ENCODE data around the gene ZW10. TPM values are rescaled to one million over a fixed set of nuclear protein-coding genes. Genes with fewer than 3 reads are reported as not detected.
"Not testable (repeated sequence)": the region's sequence is repeated elsewhere in the genome, so short reads cannot be mapped to it uniquely, and the experiment has no call there.

The ZW10 gene
- total RNA-seq, 1 donor from 2014 or later: 20.5 TPM

- DNase-seq (ENCODE audit: low spot score): no peak
These were observed 20.6 kb downstream of the ZW10 start for GRCh38 chr11:113752932-113753331.

DNA sequence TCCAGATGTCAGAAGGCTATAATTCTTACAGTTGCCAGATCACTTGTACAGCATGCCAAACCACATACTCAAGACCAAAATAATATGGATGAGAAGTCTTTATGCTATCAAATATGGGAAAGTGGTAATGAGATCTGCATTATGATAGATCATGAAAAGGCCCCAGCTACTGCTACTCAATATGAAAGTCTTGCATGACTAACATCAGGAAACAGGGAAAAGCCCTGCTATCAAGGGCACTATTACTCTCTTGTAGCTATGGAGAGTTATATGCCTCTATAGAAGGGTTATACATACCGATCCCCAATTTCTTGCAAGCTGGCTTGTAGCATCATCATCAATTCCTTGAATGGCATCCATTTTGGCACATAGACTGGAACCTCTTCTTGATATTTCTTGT, 37.2 kb downstream of the ZW10 start:
- DNase-seq (ENCODE audit: low spot score): no peak

DNA sequence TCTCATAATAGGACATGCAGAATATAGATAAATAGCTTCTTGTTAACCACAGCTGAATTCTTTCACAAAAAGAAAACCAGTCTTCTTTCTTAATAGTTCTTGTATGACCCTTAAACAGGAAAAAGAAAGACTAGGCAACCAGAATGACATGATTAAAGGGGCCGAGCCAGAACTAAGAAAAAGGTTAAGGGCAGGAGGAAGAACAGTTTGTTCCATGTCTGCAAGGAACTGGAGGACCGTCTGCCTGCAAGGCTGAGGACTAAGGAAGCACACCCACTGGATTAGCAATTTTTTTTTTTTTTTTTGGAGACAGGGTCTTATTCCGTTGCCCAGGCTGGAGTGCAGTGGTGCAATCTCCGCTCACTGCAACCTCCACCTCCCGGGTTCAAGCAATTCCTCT, 41.4 kb downstream of the ZW10 start:
- DNase-seq (ENCODE audit: low spot score): no peak

DNA sequence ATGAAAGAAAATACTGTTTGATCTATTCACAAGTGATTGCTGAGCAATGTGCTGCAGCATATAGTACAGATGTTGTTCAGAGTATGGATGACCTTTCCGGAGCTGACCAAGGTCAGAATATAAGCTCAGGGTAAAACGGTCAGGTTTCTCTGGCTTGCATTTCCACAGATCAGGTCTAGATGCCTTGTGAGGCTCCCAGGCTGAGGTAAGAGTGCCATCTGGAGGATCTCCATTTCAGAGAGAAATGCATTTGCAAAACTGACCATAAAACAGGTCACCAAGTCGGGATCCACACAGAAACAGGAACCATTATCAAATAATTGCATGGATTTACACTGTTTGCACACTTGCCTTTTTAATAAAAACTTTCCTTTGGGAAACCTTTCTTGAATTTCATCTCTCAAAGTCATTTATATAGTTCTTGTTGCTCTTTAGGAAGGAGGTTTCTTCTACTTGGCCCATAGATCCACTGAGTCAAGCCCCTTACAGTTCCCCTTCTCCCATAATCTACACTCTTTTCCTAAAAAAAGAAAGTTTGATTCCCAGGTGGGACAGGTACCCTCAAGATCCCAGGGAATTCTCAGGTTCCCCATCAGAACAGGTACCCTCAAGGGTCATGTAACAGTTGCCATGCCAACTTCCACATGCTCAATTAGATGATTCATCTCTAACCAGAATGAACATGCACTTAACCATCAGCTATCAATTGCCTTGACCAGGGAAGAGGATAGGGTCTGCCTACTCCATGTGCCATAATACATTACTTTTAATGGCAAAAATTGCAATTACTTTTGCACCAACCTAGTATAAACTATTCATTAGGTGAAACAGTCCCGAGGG, 42.4 kb downstream of the ZW10 start:
- DNase-seq (ENCODE audit: low spot score): peak; percentile 87

DNA sequence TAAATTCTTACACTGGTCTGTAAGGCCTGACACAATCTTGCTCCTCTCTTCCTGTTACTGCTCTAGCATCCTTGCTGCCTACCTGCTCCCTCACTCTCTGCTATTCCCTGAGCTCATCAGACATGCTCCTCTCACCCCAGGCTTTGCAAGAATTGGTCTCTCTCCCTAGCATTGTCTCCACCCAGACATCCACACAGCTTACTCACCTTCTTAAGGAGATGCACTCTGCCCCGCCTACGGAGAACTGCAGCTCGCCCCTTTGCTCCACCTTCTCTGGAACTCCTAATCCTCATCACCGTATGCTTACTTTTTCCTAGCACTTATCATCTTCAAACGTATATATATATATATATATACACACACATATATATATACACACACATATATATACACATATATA, 44.0 kb downstream of the ZW10 start:
- no peak for DNase-seq (ENCODE audit: low spot score)

DNA sequence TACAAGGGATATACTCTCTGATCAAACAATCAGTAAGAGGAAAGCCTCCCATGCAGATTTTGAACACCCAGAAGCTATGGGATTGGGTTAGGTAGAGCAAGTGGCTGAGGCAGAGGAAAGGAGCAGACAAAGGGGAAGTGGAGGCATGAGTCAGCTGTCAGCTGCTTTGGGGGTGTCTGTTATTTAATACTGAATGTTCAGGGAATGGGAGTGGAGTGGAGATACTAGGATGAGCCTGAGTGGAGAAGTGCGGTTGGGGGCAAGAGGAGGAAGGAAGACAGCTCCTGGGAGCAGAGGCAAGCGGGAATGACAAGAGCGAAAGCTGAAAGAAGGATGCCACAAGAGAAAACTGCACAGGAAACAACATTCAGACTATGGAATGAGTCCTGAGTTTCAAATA, 44.7 kb downstream of the ZW10 start:
- DNase-seq (ENCODE audit: low spot score): no peak

DNA sequence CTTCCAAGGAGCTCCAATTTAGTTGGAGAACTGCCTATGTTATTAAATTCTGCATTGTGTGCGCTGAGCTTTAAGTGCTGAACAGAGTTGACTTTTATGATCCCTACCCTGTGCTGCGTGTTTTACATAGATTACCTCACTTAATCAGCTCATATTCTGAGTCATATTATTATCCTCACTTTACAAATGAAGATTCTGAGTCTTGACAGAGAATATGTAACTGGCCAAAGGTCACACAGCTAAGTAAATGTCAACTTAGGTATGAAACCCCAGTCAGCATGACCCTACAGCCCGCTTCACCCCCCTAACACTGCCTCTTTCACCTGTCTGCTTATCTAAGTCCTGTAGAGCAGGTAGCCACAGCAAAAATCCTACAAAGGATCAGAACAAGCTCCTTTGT, 47.6 kb downstream of the ZW10 start:
- peak; percentile 34 for DNase-seq (ENCODE audit: low spot score)

DNA sequence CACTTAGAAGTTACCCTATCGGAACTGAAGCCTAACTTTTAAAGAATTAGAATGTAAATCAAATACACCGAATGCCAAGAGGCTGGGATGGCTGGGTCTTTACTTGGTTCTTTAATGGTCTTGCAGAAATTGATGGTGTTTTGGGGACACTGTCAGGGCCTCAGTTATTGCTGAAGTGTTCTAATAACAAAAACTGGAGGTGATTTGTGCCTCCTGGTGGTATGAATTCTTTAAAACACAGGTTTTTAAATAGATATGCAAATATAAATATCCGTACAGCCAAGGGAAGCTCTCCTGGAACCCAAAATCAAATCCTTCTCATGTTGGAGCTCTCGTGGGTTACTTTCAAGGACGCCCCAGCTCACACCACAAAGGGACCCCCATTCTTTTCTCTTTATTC, 48.1 kb downstream of the ZW10 start:
- DNase-seq (ENCODE audit: low spot score): no peak

DNA sequence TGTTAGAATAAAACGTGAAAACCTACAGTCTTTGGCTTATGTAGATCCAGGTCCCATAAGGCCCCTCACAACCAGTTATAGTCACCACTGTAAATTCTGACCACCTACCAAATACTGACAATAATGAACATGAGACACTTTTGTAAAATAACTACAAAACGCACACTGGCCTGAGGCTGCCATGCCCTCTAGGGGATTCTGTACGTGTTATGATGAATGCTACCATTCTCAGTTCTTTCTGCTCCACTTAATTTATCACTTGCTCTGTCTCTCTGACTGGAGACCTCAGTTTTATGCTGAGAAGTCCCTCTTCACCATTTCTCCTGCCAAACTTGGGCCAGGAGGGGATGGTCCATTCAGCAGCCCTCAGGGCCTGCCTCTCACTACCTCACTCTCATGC, 48.7 kb downstream of the ZW10 start:
- no peak for DNase-seq (ENCODE audit: low spot score)

DNA sequence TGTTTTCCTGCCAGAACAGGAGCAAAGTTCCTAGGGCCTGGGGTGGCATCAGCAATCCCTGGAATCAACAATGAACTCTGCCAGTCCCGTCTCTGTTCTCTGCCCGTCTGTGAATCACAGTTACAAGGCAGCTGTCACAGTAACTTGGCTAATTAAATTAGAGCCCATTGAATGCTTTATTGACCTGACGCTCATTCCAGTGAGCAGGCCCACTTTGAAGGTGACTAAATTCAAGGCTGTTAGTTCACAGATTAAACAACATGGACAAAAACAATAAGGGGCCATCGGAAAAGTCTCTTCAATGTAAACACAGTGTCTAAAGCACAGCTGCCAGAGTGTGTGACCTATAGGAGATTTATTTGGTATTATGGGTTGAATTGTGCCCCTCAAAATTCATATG, 49.7 kb downstream of the ZW10 start:
- no peak for DNase-seq (ENCODE audit: low spot score)

GRCh38 chr11:113722934-113723333, 50.6 kb downstream of the ZW10 start:
- no peak for DNase-seq (ENCODE audit: low spot score)

DNA sequence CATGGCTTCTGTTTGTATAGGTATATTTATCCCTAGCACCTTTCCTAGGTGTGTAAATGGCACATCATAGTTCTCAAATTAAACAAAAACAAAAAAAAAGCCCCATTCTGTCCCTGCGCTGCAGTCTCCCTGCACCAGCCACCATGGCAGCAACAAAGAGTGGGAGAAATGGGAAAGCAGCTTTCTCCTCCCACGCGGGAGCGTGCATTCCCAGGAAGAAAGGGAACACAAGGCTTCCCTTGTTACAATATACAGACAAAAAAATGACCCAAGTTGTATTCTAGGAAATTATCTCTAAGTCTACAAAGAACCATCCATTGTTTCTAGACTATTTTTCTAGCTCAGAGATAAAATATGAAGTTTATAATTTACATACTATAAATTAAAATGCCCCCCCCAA, 51.3 kb downstream of the ZW10 start:
- DNase-seq (ENCODE audit: low spot score): no peak

- no peak for DNase-seq (ENCODE audit: low spot score)
These were observed 51.9 kb downstream of the ZW10 start for GRCh38 chr11:113721462-113722066.

DNA sequence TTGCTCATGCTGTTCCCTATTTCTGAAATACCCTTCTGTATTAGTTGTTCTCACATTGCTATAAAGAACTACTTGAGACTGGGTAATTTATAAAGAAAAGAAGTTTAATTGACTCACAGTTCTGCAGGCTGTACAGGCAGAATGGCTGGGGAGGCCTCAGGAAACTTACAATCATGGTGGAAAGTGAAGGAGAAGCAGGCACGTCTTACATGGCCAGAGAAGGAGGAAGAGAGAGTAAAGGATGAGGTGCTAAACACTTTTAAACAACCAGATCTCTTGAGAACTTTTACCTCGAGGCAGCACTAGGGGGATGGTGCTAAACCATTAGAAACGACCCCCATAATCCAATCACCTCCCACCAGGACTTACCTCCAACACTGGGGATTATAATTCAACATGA, 53.0 kb downstream of the ZW10 start:
- not testable (repeated sequence) for DNase-seq (ENCODE audit: low spot score)

DNA sequence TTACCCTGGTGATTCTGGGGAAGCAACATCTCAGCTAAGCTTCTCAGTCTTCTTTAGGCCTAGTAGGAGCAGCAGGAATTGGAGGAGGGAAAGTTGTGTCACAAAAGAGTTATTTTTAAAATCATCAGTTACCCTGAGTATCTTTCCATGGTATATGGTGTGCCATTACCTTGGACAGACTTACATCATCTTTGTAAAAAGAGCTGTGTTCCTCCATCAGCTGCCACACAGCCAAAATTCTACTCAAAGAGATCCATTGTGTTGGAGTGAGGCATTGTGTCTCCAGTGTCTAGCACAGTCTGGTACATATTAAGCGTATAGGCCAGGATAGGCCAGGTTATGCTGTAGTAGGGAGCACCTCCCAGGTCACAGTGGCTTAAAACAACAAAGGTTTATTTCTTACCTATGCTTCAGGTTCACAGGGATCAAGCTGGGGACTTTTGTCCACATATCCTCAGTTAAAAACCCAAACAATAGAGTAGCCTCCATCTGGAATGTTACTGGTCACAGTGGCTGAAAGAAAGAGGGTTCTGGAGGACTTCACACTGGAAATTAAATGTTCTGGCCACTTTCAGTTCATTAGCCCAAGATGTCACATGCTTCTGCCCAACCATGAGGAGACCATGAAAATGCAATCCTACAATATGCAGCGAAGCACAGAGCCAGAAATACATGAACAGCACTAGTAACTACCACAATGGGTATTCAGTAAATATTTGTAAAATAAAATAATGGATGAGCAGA, 57.4 kb downstream of the ZW10 start:
- no peak for DNase-seq (ENCODE audit: low spot score)

DNA sequence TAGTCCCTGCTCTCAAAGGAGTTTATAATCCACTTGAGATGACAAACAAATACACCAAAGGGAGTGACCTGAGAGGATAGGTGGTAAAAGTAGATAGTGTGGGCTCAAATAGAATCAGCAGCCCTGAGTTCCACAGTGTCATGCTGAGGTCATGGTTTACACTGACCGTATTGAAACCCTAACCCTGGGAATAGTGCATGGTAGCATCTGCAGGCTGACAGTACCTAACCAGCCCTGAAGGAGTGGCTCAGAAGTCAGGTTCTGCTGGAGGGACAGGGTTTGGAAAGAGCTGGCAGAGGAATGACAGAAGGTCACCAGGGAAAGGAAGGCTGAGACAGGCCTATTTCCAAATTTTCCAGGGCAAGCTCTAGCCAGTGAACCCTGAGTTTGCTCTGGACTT, 58.2 kb downstream of the ZW10 start:
- DNase-seq (ENCODE audit: low spot score): no peak

GRCh38 chr11:113710989-113711388, 62.5 kb downstream of the ZW10 start:
- no peak for DNase-seq (ENCODE audit: low spot score)

- no peak for DNase-seq (ENCODE audit: low spot score)
These were observed 67.4 kb downstream of the ZW10 start, which contains the start of gene TMPRSS5 for GRCh38 chr11:113705871-113706655. TMPRSS5 (minus strand) TSS chr11:113706308; CDS start chr11:113706224, 84 bp downstream.

GRCh38 chr11:113703551-113703950, 69.9 kb downstream of the ZW10 start:
- DNase-seq (ENCODE audit: low spot score): not testable (repeated sequence)

DNA sequence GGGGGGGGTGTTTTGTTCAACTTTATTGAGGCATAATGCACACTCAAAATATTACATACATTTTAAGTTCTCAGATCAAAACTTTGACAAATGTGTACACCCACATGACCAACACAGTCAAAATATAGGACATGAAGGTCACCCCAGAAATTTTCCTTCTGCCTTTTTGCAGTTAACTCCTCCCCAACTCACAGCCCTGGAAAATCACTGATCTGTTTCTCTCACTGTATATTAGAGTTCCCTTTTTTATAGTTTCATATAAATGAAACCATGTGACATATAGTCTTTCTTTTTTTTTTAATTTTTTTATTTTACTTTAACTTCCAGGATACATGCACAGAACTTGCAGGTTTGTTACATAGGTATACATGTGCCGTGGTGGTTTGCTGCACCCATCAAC, 72.0 kb downstream of the ZW10 start:
- no peak for DNase-seq (ENCODE audit: low spot score)

GRCh38 chr11:113698515-113698914, 75.0 kb downstream of the ZW10 start:
- no peak for DNase-seq (ENCODE audit: low spot score)

Data from umbilical cord (tissue), 2 donors.